ENCODE data around the gene PICK1. TPM values are rescaled to one million over a fixed set of nuclear protein-coding genes. Genes with fewer than 3 reads are reported as not detected.

The PICK1 gene
- total and polyA plus RNA-seq, 2 of the 13 experiments (the other 11 are each of a cell fraction or from before 2014, with no cell fraction given): 19.3 to 25.3 TPM

GRCh38 chr22:38109371-38110001, 52.3 kb downstream of the PICK1 start (continued):
- TF ChIP-seq ZNF34 (CRISPR knock-in tag; IDR thresholded peaks at IDR 0.05; ENCODE audit: borderline replicate concordance): no peak
- no peak for TF ChIP-seq MAFK (conservative IDR thresholded peaks at IDR 0.05 in 1 of 2, IDR thresholded peaks at IDR 0.05 in 1 of 2; ENCODE audit: low read length in 2 of 2)
- TF ChIP-seq ZNF577 (CRISPR knock-in tag; IDR thresholded peaks at IDR 0.05; ENCODE audit: borderline replicate concordance, low read depth): no peak
- no peak for TF ChIP-seq ZBTB44 (CRISPR knock-in tag; IDR thresholded peaks at IDR 0.05)
- TF ChIP-seq KAT2B (IDR thresholded peaks at IDR 0.05; ENCODE audit: borderline replicate concordance, low read depth, low read length): no peak
- no peak for TF ChIP-seq ZSCAN12 (CRISPR knock-in tag; IDR thresholded peaks at IDR 0.05)
- no peak for TF ChIP-seq ZNF563 (CRISPR knock-in tag; IDR thresholded peaks at IDR 0.05)
- no peak for TF ChIP-seq AKAP8 (CRISPR knock-in tag; IDR thresholded peaks at IDR 0.05)
- no peak for TF ChIP-seq ZMYM2 (CRISPR knock-in tag; IDR thresholded peaks at IDR 0.05)
- no peak for TF ChIP-seq ZNF326 (CRISPR knock-in tag; IDR thresholded peaks at IDR 0.05; ENCODE audit: borderline replicate concordance)
- TF ChIP-seq ZBTB34 (CRISPR knock-in tag; IDR thresholded peaks at IDR 0.05): no peak
- TF ChIP-seq ZUFSP (CRISPR knock-in tag; IDR thresholded peaks at IDR 0.05; ENCODE audit: borderline replicate concordance): no peak
- TF ChIP-seq RERE (CRISPR knock-in tag; IDR thresholded peaks at IDR 0.05; ENCODE audit: low read depth): no peak
- 0 out of 2 replicates have a peak, but pooled peaks have one; percentile 34 for TF ChIP-seq BORCS8-MEF2B (CRISPR knock-in tag; IDR thresholded peaks at IDR 0.05)
- no peak for TF ChIP-seq ATM (IDR thresholded peaks at IDR 0.05; ENCODE audit: borderline replicate concordance)
- TF ChIP-seq UBTF (CRISPR knock-in tag; IDR thresholded peaks at IDR 0.05): no peak
- no peak for TF ChIP-seq MXI1 (IDR thresholded peaks at IDR 0.05; ENCODE audit: borderline replicate concordance, low read depth, low read length)

Measured in HepG2 (cell line).